Neural progenitor cell (in vitro differentiated cells): Measurements from ENCODE around the gene CA12.

Source experiments
- CTCF ChIP-seq: fragments of 200-600 bp; sonication (generic); IDR thresholded peaks from 2 replicates; pipeline ENCODE4 v1.5.1; 2017; ENCODE audit warnings: antibody characterized with exemption, mild to moderate bottlenecking
- EZH2phosphoT487 ChIP-seq: fragments of 200-600 bp; sonication (generic); IDR thresholded peaks from 2 replicates; pipeline ENCODE4 v1.6.1; 2017; ENCODE audit warnings: antibody characterized with exemption

- TF ChIP-seq CTCF (no peak), EZH2phosphoT487 (no peak)
Observed at GRCh38 chr15:63369296-63369695, 12.3 kb downstream of the CA12 start.
